Heart left ventricle (tissue), 13 donors: Measurements from ENCODE around the gene RBKS.
"Not testable (repeated sequence)": the region's sequence is repeated elsewhere in the genome, so short reads cannot be mapped to it uniquely, and the experiment has no call there.

ENCODE experiments used
- CTCF ChIP-seq, 12 donors: fragments of 200-600 bp; sonication (generic) in 4 of 12; IDR thresholded peaks; one replicate each; pipeline versions ENCODE4 v1.5.0 to v1.8.0; 2018 to 2022; ENCODE audit warnings: antibody characterized with exemption in 12 of 12, mild to moderate bottlenecking in 5 of 12
- POLR2A ChIP-seq, 2 donors: fragments of 450-650 bp; IDR thresholded peaks; one replicate each; pipeline ENCODE4 v1.6.1; 2017; ENCODE audit warnings: antibody characterized with exemption in 2 of 2, mild to moderate bottlenecking in 2 of 2, moderate library complexity in 2 of 2
- donor health status: ischemic (EF 13 %, LVEDD 7.1; RV severe dilation, severe dysfunction).
- donor health status: DM: no; HTN: yes; CAD: no.
- donor health status: DM: no; HTN: no; CAD: no.
- donor health status: ischemic (EF 25% LVEDD 6.9; RV normal size, moderate dysfunction).
- donor health status: ischemic (EF 25% LVEDD 5.7; RV mildly dilated, moderate dysfunction).
- donor health status: ischemic (EF 35%, LVEDD 5.7; RV mildly dilated, moderate dysfunction).
- donor health status: nonischemic (EF 11% LVEDD 7.7; RV severe dilation, severe dysfunction).
- donor health status: DM: yes; HTN: yes; CAD: no.
- donor health status: PGD.
- donor health status: ischemic (EF 29% LVEDD 5.4; RV normal size, mild dysfunction).
- donor health status: nonischemic (EF 23%, LVEDD 6.1; RV moderate dilation, normal function).

- not testable (repeated sequence) for TF ChIP-seq CTCF, POLR2A (IDR thresholded peaks at IDR 0.05)
These were observed 141.2 kb downstream of the RBKS start for GRCh38 chr2:27748803-27749554.
